GM18868 (cell line): ENCODE measurements around the gene ZNF71.
A peak's percentile ranks its signal among the peaks of the same experiment; 100 is the strongest.

ENCODE experiments used
- ATAC-seq: cut with Tn5 transposase; IDR thresholded peaks from one replicate; pipeline ENCODE4 v1.9.1; 2021; ENCODE audit warnings: mild to moderate bottlenecking, moderate library complexity; ENCODE audit not compliant: unreplicated experiment

ZNF71 gene

GRCh38 chr19:56594783-56595547, at the start of gene ZNF71:
TSS of gene ZNF71 (plus strand) at chr19:56595302. CDS start at chr19:56601559, 6,257 bp downstream.
- peak; percentile 96 for ATAC-seq

GRCh38 chr19:56547535-56547934, 47.6 kb upstream of the ZNF71 start:
- ATAC-seq: no peak

GRCh38 chr19:56554272-56554869, 40.7 kb upstream of the ZNF71 start:
- no peak for ATAC-seq

- no peak for ATAC-seq
Observed at GRCh38 chr19:56562766-56563165, 32.3 kb upstream of the ZNF71 start.

- peak; percentile 29 for ATAC-seq
Observed at GRCh38 chr19:56566904-56567273, 28.2 kb upstream of the ZNF71 start.

- ATAC-seq: peak; percentile 98
Observed at GRCh38 chr19:56567274-56568120, 27.6 kb upstream of the ZNF71 start, which contains the start of gene ZNF470. TSS of gene ZNF470 (plus strand) at chr19:56567468. CDS start at chr19:56570312, 2,844 bp downstream.

- no peak for ATAC-seq
Observed at GRCh38 chr19:56572589-56572988, 22.5 kb upstream of the ZNF71 start.

- ATAC-seq: no peak
Observed at GRCh38 chr19:56573914-56574313, 21.2 kb upstream of the ZNF71 start.

GRCh38 chr19:56577719-56578602, 17.1 kb upstream of the ZNF71 start:
- ATAC-seq: no peak

GRCh38 chr19:56594446-56594782, 688 bp upstream of the ZNF71 start:
- ATAC-seq: no peak

- no peak for ATAC-seq
Observed at GRCh38 chr19:56595548-56595899, 422 bp downstream of the ZNF71 start.

- no peak for ATAC-seq
Observed at GRCh38 chr19:56596676-56597075, 1.6 kb downstream of the ZNF71 start.

GRCh38 chr19:56597696-56598095, 2.6 kb downstream of the ZNF71 start:
- no peak for ATAC-seq

- ATAC-seq: no peak
Observed at GRCh38 chr19:56601375-56601774, 6.3 kb downstream of the ZNF71 start.

- no peak for ATAC-seq
Observed at GRCh38 chr19:56603829-56604228, 8.7 kb downstream of the ZNF71 start.

GRCh38 chr19:56608274-56608964, 13.3 kb downstream of the ZNF71 start:
- ATAC-seq: no peak

- no peak for ATAC-seq
Observed at GRCh38 chr19:56611288-56611687, 16.2 kb downstream of the ZNF71 start.

GRCh38 chr19:56612737-56613136, 17.6 kb downstream of the ZNF71 start:
- ATAC-seq: no peak

- ATAC-seq: no peak
Observed at GRCh38 chr19:56613639-56614038, 18.5 kb downstream of the ZNF71 start.

- no peak for ATAC-seq
Observed at GRCh38 chr19:56617531-56617930, 22.4 kb downstream of the ZNF71 start.
